GM12874 (cell line): ENCODE data around the gene C4orf17.

Source experiments
- CTCF ChIP-seq: IDR thresholded peaks from 2 replicates; pipeline ENCODE4 v1.5.1; 2011; ENCODE audit warnings: low read depth, mild to moderate bottlenecking, control low read depth, low read length, moderate library complexity; ENCODE audit not compliant: insufficient read depth

C4orf17 gene

GRCh38 chr4:99471896-99472295 is 38.9 kb upstream of the C4orf17 start:
- TF ChIP-seq CTCF, result no peak

- TF ChIP-seq CTCF, result no peak
Measured at GRCh38 chr4:99473131-99473530, 37.7 kb upstream of the C4orf17 start.

- TF ChIP-seq CTCF, result no peak
Measured at GRCh38 chr4:99483636-99484035, 27.2 kb upstream of the C4orf17 start.

- TF ChIP-seq CTCF, result no peak
Measured at GRCh38 chr4:99485212-99485611, 25.6 kb upstream of the C4orf17 start.

GRCh38 chr4:99490286-99490685 is 20.5 kb upstream of the C4orf17 start:
- no peak for TF ChIP-seq CTCF

GRCh38 chr4:99504804-99505502 is 5.9 kb upstream of the C4orf17 start:
- no peak for TF ChIP-seq CTCF

- TF ChIP-seq CTCF, result no peak
Measured at GRCh38 chr4:99506781-99507180, 4.0 kb upstream of the C4orf17 start.
